ENCODE results near the gene CGREF1. TPM values are rescaled to one million over a fixed set of nuclear protein-coding genes. Genes with fewer than 3 reads are reported as not detected.

The CGREF1 gene
- total and polyA plus RNA-seq, 11 donors = 0.24 to 2.7 (median 0.92) TPM; not detected in 1

- TF ChIP-seq CTCF (IDR thresholded peaks at IDR 0.05) (peak in 3 of 12 donors; percentile 6 to 34 (median 21)), POLR2A (IDR thresholded peaks at IDR 0.05) (peak; percentile 21 to 91)
- peak within 1 kb of the TSS; percentile 71 to 98 (median 88) for H3K4me3 ChIP-seq
- peaks cover 0 to 38% (median 33%) of the 10 kb centered on the region in 9 donors for H3K36me3 ChIP-seq
- no peaks in the 10 kb centered on the region for H3K27me3 ChIP-seq
- ATAC-seq (peak; percentile 93 to 98 (median 96)), DNase-seq (peak; percentile 98 to 100 (median 98))
- H3K9me3 ChIP-seq = no peaks in the 10 kb centered on the region
- 0 to 1% (median 0%) methylated on average over 29 to 86 of the region's 86 CpGs for WGBS, 4 donors
- peaks cover 7 to 19% (median 11%) of the 10 kb centered on the region in 12 donors for H3K4me1 ChIP-seq
- H3K27ac ChIP-seq = peak within 1 kb of the TSS in 11 of 12 donors; percentile 76 to 94 (median 90)
- intact Hi-C loops (cut with DNase I) = loop anchor here in 4 of 10 donors (1.0 to 5.0 kb wide), 3 partner anchors 77 to 79 kb away; partner anchors contain the start of genes ATRAID (in 3 of the 4) and SLC5A6 (in 3 of the 4)
These were observed 15.2 kb upstream of the CGREF1 start, which contains the start of gene PREB for GRCh38 chr2:27133905-27134780. Gene PREB (minus strand): TSS chr2:27134636. CDS start chr2:27134421, 215 bp downstream.

GRCh38 chr2:27133195-27133875 is 14.4 kb upstream of the CGREF1 start:
- Histone ChIP-seq H3K36me3 (peaks cover 0 to 40% (median 34%) of the 10 kb centered on the region in 9 donors), H3K27me3 (no peaks in the 10 kb centered on the region), H3K27ac (peak overlapping the region in 11 of 12 donors; percentile 76 to 94 (median 90)), H3K9me3 (no peaks in the 10 kb centered on the region), H3K4me1 (peaks cover 7 to 19% (median 11%) of the 10 kb centered on the region in 12 donors), H3K4me3 (peak overlapping the region; percentile 71 to 98 (median 88))
- DNase-seq (peak in 1 of 5 donors; percentile 43), ATAC-seq (no peak)
- TF ChIP-seq POLR2A (IDR thresholded peaks at IDR 0.05) (no peak), CTCF (IDR thresholded peaks at IDR 0.05) (no peak)
- intact Hi-C loops (cut with DNase I) = loop anchor here in 2 of 10 donors (5.0 kb wide), 1 partner anchor 79 kb away; the partner anchor contains the start of genes ATRAID (in 2 of the 2) and SLC5A6 (in 2 of the 2)
- WGBS, 4 donors = 38 to 42% (median 39%) methylated on average over 14 of the region's 14 CpGs

- TF ChIP-seq POLR2A (IDR thresholded peaks at IDR 0.05) (no peak), CTCF (IDR thresholded peaks at IDR 0.05) (no peak)
- ATAC-seq (no peak), DNase-seq (no peak)
- Histone ChIP-seq H3K4me3 (no peak overlapping the region), H3K4me1 (peaks cover 7 to 19% (median 11%) of the 10 kb centered on the region in 12 donors), H3K9me3 (no peaks in the 10 kb centered on the region), H3K27ac (no peak overlapping the region), H3K36me3 (peaks cover 0 to 40% (median 34%) of the 10 kb centered on the region in 9 donors), H3K27me3 (no peaks in the 10 kb centered on the region)
- intact Hi-C loops (cut with DNase I) = loop anchor here in 2 of 10 donors (5.0 kb wide), 1 partner anchor 81 kb away; the partner anchor contains the start of genes ATRAID (in 2 of the 2) and SLC5A6 (in 2 of the 2)
- WGBS, 4 donors = 85 to 94% (median 89%) methylated on average over 11 of the region's 11 CpGs
These were observed 12.5 kb upstream of the CGREF1 start for GRCh38 chr2:27131429-27131828.

Data from heart left ventricle (tissue), 16 donors.